ENCODE results near the gene FGF1. TPM values are rescaled to one million over a fixed set of nuclear protein-coding genes. Genes with fewer than 3 reads are reported as not detected.

Gene FGF1
- total RNA-seq, 1 donor from 2014 or later: 0.08 TPM

- Mint-ChIP-seq H3K36me3 (ENCODE audit: low read depth) (no peaks in the 10 kb centered on the region), H3K4me1 (ENCODE audit: low read depth) (no peaks in the 10 kb centered on the region), H3K27ac (no peak overlapping the region), H3K4me3 (no peak overlapping the region), H3K27me3 (ENCODE audit: insufficient read depth) (no peaks in the 10 kb centered on the region), H3K9me3 (no peaks in the 10 kb centered on the region)
- intact Hi-C loops (cut with micrococcal nuclease): no loop called here
- no peak for DNase-seq (ENCODE audit: low spot score)
Measured at GRCh38 chr5:142674531-142675469, 11.1 kb downstream of the FGF1 start.

GRCh38 chr5:142671801-142672200 lies 14.1 kb downstream of the FGF1 start:
- Mint-ChIP-seq H3K27ac (no peak overlapping the region), H3K4me1 (ENCODE audit: low read depth) (no peaks in the 10 kb centered on the region), H3K36me3 (ENCODE audit: low read depth) (no peaks in the 10 kb centered on the region), H3K27me3 (ENCODE audit: insufficient read depth) (no peaks in the 10 kb centered on the region), H3K9me3 (no peaks in the 10 kb centered on the region), H3K4me3 (no peak overlapping the region)
- DNase-seq (ENCODE audit: low spot score): no peak
- intact Hi-C loops (cut with micrococcal nuclease): no loop called here

GRCh38 chr5:142671266-142671665 lies 14.6 kb downstream of the FGF1 start:
- Mint-ChIP-seq H3K27ac (no peak overlapping the region), H3K4me1 (ENCODE audit: low read depth) (no peaks in the 10 kb centered on the region), H3K36me3 (ENCODE audit: low read depth) (no peaks in the 10 kb centered on the region), H3K9me3 (no peaks in the 10 kb centered on the region), H3K4me3 (no peak overlapping the region), H3K27me3 (ENCODE audit: insufficient read depth) (no peaks in the 10 kb centered on the region)
- DNase-seq (ENCODE audit: low spot score): no peak
- intact Hi-C loops (cut with micrococcal nuclease): no loop called here

- H3K27me3 Mint-ChIP-seq (ENCODE audit: insufficient read depth): no peaks in the 10 kb centered on the region
- no peak for DNase-seq (ENCODE audit: low spot score)
- no peaks in the 10 kb centered on the region for H3K36me3 Mint-ChIP-seq (ENCODE audit: low read depth)
- intact Hi-C loops (cut with micrococcal nuclease): no loop called here
- no peak overlapping the region for H3K27ac Mint-ChIP-seq
- no peak overlapping the region for H3K4me3 Mint-ChIP-seq
- no peaks in the 10 kb centered on the region for H3K9me3 Mint-ChIP-seq
- H3K4me1 Mint-ChIP-seq (ENCODE audit: low read depth): no peaks in the 10 kb centered on the region
Measured at GRCh38 chr5:142670804-142671203, 15.1 kb downstream of the FGF1 start.

- H3K9me3 Mint-ChIP-seq: no peaks in the 10 kb centered on the region
Measured at GRCh38 chr5:142669477-142669876, 16.4 kb downstream of the FGF1 start.

GRCh38 chr5:142668336-142668735 lies 17.6 kb downstream of the FGF1 start:
- DNase-seq (ENCODE audit: low spot score): no peak
- intact Hi-C loops (cut with micrococcal nuclease): no loop called here
- Mint-ChIP-seq H3K4me1 (ENCODE audit: low read depth) (no peaks in the 10 kb centered on the region), H3K9me3 (no peaks in the 10 kb centered on the region), H3K27ac (no peak overlapping the region), H3K27me3 (ENCODE audit: insufficient read depth) (no peaks in the 10 kb centered on the region), H3K4me3 (no peak overlapping the region), H3K36me3 (ENCODE audit: low read depth) (no peaks in the 10 kb centered on the region)

More at GRCh38 chr5:142669477-142669876, 16.4 kb downstream of the FGF1 start:
- Mint-ChIP-seq H3K4me3 (no peak overlapping the region), H3K36me3 (ENCODE audit: low read depth) (no peaks in the 10 kb centered on the region), H3K27me3 (ENCODE audit: insufficient read depth) (no peaks in the 10 kb centered on the region), H3K4me1 (ENCODE audit: low read depth) (no peaks in the 10 kb centered on the region), H3K27ac (no peak overlapping the region)
- DNase-seq (ENCODE audit: low spot score): no peak
- intact Hi-C loops (cut with micrococcal nuclease): no loop called here

- H3K4me1 Mint-ChIP-seq (ENCODE audit: low read depth): no peaks in the 10 kb centered on the region
- no peaks in the 10 kb centered on the region for H3K27me3 Mint-ChIP-seq (ENCODE audit: insufficient read depth)
- intact Hi-C loops (cut with micrococcal nuclease): no loop called here
- H3K9me3 Mint-ChIP-seq: no peaks in the 10 kb centered on the region
- no peak for DNase-seq (ENCODE audit: low spot score)
- no peak overlapping the region for H3K4me3 Mint-ChIP-seq
- no peaks in the 10 kb centered on the region for H3K36me3 Mint-ChIP-seq (ENCODE audit: low read depth)
- no peak overlapping the region for H3K27ac Mint-ChIP-seq
Measured at GRCh38 chr5:142667831-142668230, 18.1 kb downstream of the FGF1 start.

GRCh38 chr5:142664636-142665035 lies 21.3 kb downstream of the FGF1 start:
- H3K36me3 Mint-ChIP-seq (ENCODE audit: low read depth): no peaks in the 10 kb centered on the region
- no peak overlapping the region for H3K4me3 Mint-ChIP-seq
- DNase-seq (ENCODE audit: low spot score): no peak
- intact Hi-C loops (cut with micrococcal nuclease): no loop called here
- H3K4me1 Mint-ChIP-seq (ENCODE audit: low read depth): no peaks in the 10 kb centered on the region
- H3K27me3 Mint-ChIP-seq (ENCODE audit: insufficient read depth): peaks cover 4% of the 10 kb centered on the region
- no peaks in the 10 kb centered on the region for H3K9me3 Mint-ChIP-seq
- no peak overlapping the region for H3K27ac Mint-ChIP-seq

GRCh38 chr5:142664067-142664466 lies 21.8 kb downstream of the FGF1 start:
- no peak overlapping the region for H3K27ac Mint-ChIP-seq
- H3K4me1 Mint-ChIP-seq (ENCODE audit: low read depth): no peaks in the 10 kb centered on the region
- intact Hi-C loops (cut with micrococcal nuclease): no loop called here
- H3K27me3 Mint-ChIP-seq (ENCODE audit: insufficient read depth): peaks cover 4% of the 10 kb centered on the region
- DNase-seq (ENCODE audit: low spot score): no peak
- H3K9me3 Mint-ChIP-seq: no peaks in the 10 kb centered on the region
- H3K36me3 Mint-ChIP-seq (ENCODE audit: low read depth): no peaks in the 10 kb centered on the region
- H3K4me3 Mint-ChIP-seq: no peak overlapping the region

GRCh38 chr5:142663246-142663645 lies 22.6 kb downstream of the FGF1 start:
- H3K27me3 Mint-ChIP-seq (ENCODE audit: insufficient read depth): peaks cover 4% of the 10 kb centered on the region
- no peaks in the 10 kb centered on the region for H3K36me3 Mint-ChIP-seq (ENCODE audit: low read depth)
- intact Hi-C loops (cut with micrococcal nuclease): no loop called here
- no peak overlapping the region for H3K4me3 Mint-ChIP-seq
- no peaks in the 10 kb centered on the region for H3K9me3 Mint-ChIP-seq
- H3K4me1 Mint-ChIP-seq (ENCODE audit: low read depth): no peaks in the 10 kb centered on the region
- DNase-seq (ENCODE audit: low spot score): no peak
- H3K27ac Mint-ChIP-seq: no peak overlapping the region

GRCh38 chr5:142661957-142662356 lies 23.9 kb downstream of the FGF1 start:
- H3K9me3 Mint-ChIP-seq: no peaks in the 10 kb centered on the region
- no peak for DNase-seq (ENCODE audit: low spot score)
- no peak overlapping the region for H3K27ac Mint-ChIP-seq
- H3K4me3 Mint-ChIP-seq: no peak overlapping the region
- intact Hi-C loops (cut with micrococcal nuclease): no loop called here
- no peaks in the 10 kb centered on the region for H3K4me1 Mint-ChIP-seq (ENCODE audit: low read depth)
- no peaks in the 10 kb centered on the region for H3K36me3 Mint-ChIP-seq (ENCODE audit: low read depth)
- H3K27me3 Mint-ChIP-seq (ENCODE audit: insufficient read depth): peaks cover 5% of the 10 kb centered on the region

- intact Hi-C loops (cut with micrococcal nuclease): no loop called here
- Mint-ChIP-seq H3K27ac (no peak overlapping the region), H3K9me3 (no peaks in the 10 kb centered on the region), H3K36me3 (ENCODE audit: low read depth) (no peaks in the 10 kb centered on the region), H3K4me1 (ENCODE audit: low read depth) (no peaks in the 10 kb centered on the region), H3K4me3 (no peak overlapping the region), H3K27me3 (ENCODE audit: insufficient read depth) (peaks cover 7% of the 10 kb centered on the region)
- no peak for DNase-seq (ENCODE audit: low spot score)
Measured at GRCh38 chr5:142661143-142661542, 24.7 kb downstream of the FGF1 start.

- no peak overlapping the region for H3K4me3 Mint-ChIP-seq
- H3K4me1 Mint-ChIP-seq (ENCODE audit: low read depth): no peaks in the 10 kb centered on the region
- H3K27me3 Mint-ChIP-seq (ENCODE audit: insufficient read depth): peaks cover 8% of the 10 kb centered on the region
- H3K9me3 Mint-ChIP-seq: no peaks in the 10 kb centered on the region
- H3K27ac Mint-ChIP-seq: no peak overlapping the region
- intact Hi-C loops (cut with micrococcal nuclease): no loop called here
- no peaks in the 10 kb centered on the region for H3K36me3 Mint-ChIP-seq (ENCODE audit: low read depth)
- DNase-seq (ENCODE audit: low spot score): no peak
Measured at GRCh38 chr5:142660731-142661130, 25.2 kb downstream of the FGF1 start.

All from activated T-helper 1 cell treated with anti-CD3 and anti-CD28 coated beads, Interleukin-12 subunit alpha, Interleukin-12 subunit beta, Interleukin-2, Interleukin-4 antibody, amounts not matched to agents 30 ng/mL and 10 ng/mL and 1 ng/mL, durations not matched to agents 14 hours and 24 hours and 36 hours (primary cell).